GM12878 (cell line): ENCODE data around the gene CHRNB2. TPM values are rescaled to one million over a fixed set of nuclear protein-coding genes. Genes with fewer than 3 reads are reported as not detected.

Experiments
- ATAC-seq: fragments of 200-7000 bp; cut with Tn5 transposase; 3 replicates; pipeline ENCODE4 v1.9.1; 2020; ENCODE audit warnings: mild to moderate bottlenecking, moderate library complexity
- BruUV-seq: library from RNA; stranded (reverse); fragments of 400-500 nt; replicated peaks from 2 replicates; lab custom pipeline; 2021; lab: Mats Ljungman, UMichigan
- CTCF ChIA-PET: fragments of 300-600 bp; sonication (Branson Sonifier 250); formaldehyde crosslinking; extraction: SDS; loops from one replicate; lab custom pipeline; 2021; ENCODE audit warnings: inconsistent platforms; lab: Yijun Ruan, JAX
- POLR2A ChIA-PET: fragments of 350-600 bp; formaldehyde crosslinking; extraction: SDS; loops from one replicate; lab custom pipeline; 2021; ENCODE audit warnings: inconsistent platforms; lab: Charles Lee
- RAD21 ChIA-PET: fragments of 300-600 bp; sonication (Branson Sonifier 250); formaldehyde crosslinking; loops from one replicate; lab custom pipeline; 2023; ENCODE audit warnings: antibody characterized with exemption; ENCODE audit not compliant: unreplicated experiment; lab: Charles Lee
- SMC1A ChIA-PET: fragments of 300-600 bp; sonication (Branson Sonifier 250); formaldehyde crosslinking; loops from one replicate; lab custom pipeline; 2023; ENCODE audit not compliant: unreplicated experiment, uncharacterized antibody; lab: Charles Lee
- DNase-seq: peaks from one replicate; pipeline ENCODE4 v3.0.0-alpha.2; 2011; ENCODE audit warnings: low read depth, low spot score
- FAIRE-seq: peaks from 3 replicates; lab custom pipeline; 2011; peaks lifted over from hg19 to GRCh38; lab: Jason Lieb, UNC
- H2AFZ ChIP-seq: 2 replicates; pipeline ENCODE4 v1.6.0; 2011; ENCODE audit warnings: low read depth, low read length, control low read depth; ENCODE audit not compliant: control insufficient read depth
- H3K27ac ChIP-seq: 2 replicates; pipeline ENCODE4 v1.5.1; 2011; ENCODE audit warnings: control low read depth; ENCODE audit not compliant: control insufficient read depth, insufficient read depth
- H3K27me3 ChIP-seq, 2 experiments: replicated peaks in 1 of 2; 2 replicates each; pipeline versions ENCODE4 v1.6.0 to v1.6.1; 2011; ENCODE audit warnings: low read length in 1 of 2; ENCODE audit not compliant: control insufficient read depth in 2 of 2, insufficient read depth in 2 of 2
- H3K36me3 ChIP-seq, 2 experiments: 2 replicates each; pipeline ENCODE4 v1.5.1; 2011; ENCODE audit warnings: low read length in 1 of 2; ENCODE audit not compliant: control insufficient read depth in 2 of 2, insufficient read depth in 2 of 2
- H3K4me1 ChIP-seq: 2 replicates; pipeline ENCODE4 v1.6.1; 2011; ENCODE audit warnings: mild to moderate bottlenecking, low read length, moderate library complexity, mixed read lengths; ENCODE audit not compliant: control insufficient read depth, insufficient read depth
- H3K4me2 ChIP-seq: 2 replicates; pipeline ENCODE4 v1.6.0; 2011; ENCODE audit warnings: control low read depth; ENCODE audit not compliant: control insufficient read depth, insufficient read depth
- H3K4me3 ChIP-seq: fragments of 200-600 bp; sonication (generic); 2 replicates; pipeline ENCODE4 v1.5.1; 2016
- H3K79me2 ChIP-seq: 2 replicates; pipeline ENCODE4 v1.6.0; 2011; ENCODE audit warnings: low read length; ENCODE audit not compliant: control insufficient read depth, insufficient read depth
- H3K9ac ChIP-seq: 2 replicates; pipeline ENCODE4 v1.8.0; 2011; ENCODE audit warnings: low read length, control low read depth, mixed read lengths; ENCODE audit not compliant: control insufficient read depth, insufficient read depth
- H3K9me3 ChIP-seq: replicated peaks from 3 replicates; pipeline ENCODE4 v1.5.1; 2011; ENCODE audit warnings: mild to moderate bottlenecking, low read length; ENCODE audit not compliant: control insufficient read depth, insufficient read depth
- H4K20me1 ChIP-seq: 2 replicates; pipeline ENCODE4 v1.6.0; 2011; ENCODE audit not compliant: control insufficient read depth, insufficient read depth
- ATF7 ChIP-seq: fragments of 450-650 bp; IDR thresholded peaks from 2 replicates; pipeline ENCODE4 v1.6.1; 2016; ENCODE audit warnings: low read depth, mild to moderate bottlenecking
- EGR1 ChIP-seq, 2 experiments: IDR thresholded peaks; 1 replicate in 1 of 2; 2 replicates in 1 of 2; pipeline ENCODE4 v1.6.1; 2011 to 2012; ENCODE audit warnings: low read depth in 2 of 2, low read length in 2 of 2, borderline replicate concordance in 1 of 2, mild to moderate bottlenecking in 1 of 2, moderate library complexity in 1 of 2
- SMC3 ChIP-seq: IDR thresholded peaks from 2 replicates; pipeline ENCODE4 v1.6.1; 2011; ENCODE audit warnings: low read length, improper control_type of control experiment, borderline replicate concordance
- WGBS: methylation state at CpG from one replicate; pipeline ENCODE4 v1.1.6; 2016; ENCODE audit warnings: low lambda C conversion rate; ENCODE audit not compliant: insufficient replicate concordance, insufficient coverage; ENCODE audit errors: missing lambda C conversion rate; 5-methylcytosine and 5-hydroxymethylcytosine counted together
- in situ Hi-C: fragments of 300-500 bp; cut with MboI; formaldehyde crosslinking; loops from 9 replicates; pipeline ENCODE4 v1.14.3; 2018; ENCODE audit warnings: mixed read lengths
- intact Hi-C: fragments of 100-400 bp; cut with micrococcal nuclease; formaldehyde crosslinking; loops from one replicate; pipeline ENCODE4 v1.14.2; 2022; ENCODE audit not compliant: unreplicated experiment
- polyA plus RNA-seq, 11 experiments: library from polyadenylated mRNA; depleted of rRNA in 4 of 11; unstranded in 6 of 11; stranded (reverse) in 5 of 11; fragments of >200 nt; fragmentation: Nextera tagmentation in 4 of 11; fragmentation: Illumina TruSeq in 1 of 11; extraction: Ambion mirVana in 4 of 11; extraction: Trizol in 1 of 11; gene quantifications; 1 replicate in 1 of 11; 2 replicates in 10 of 11; pipeline versions ENCODE4 v1.2.1 to v1.2.3, GENCODE V29; 2011 to 2016; ENCODE audit warnings: inconsistent platforms in 2 of 11, missing spikeins in 2 of 11, low read depth in 1 of 11
- total RNA-seq, 4 experiments: library from RNA; depleted of rRNA in 3 of 4; stranded (reverse); fragments of >200 nt in 3 of 4; fragmentation: Illumina TruSeq in 1 of 4; extraction: Trizol in 1 of 4; gene quantifications; 2 replicates each; pipeline versions ENCODE4 v1.2.1 to v1.2.3, GENCODE V29; 2013 to 2021
- TF ChIP-seq, protein P1 (sequence below): IDR thresholded peaks from 2 replicates; pipeline ENCODE4 v1.6.1; 2011; ENCODE audit warnings: mild to moderate bottlenecking, low read depth, low read length, moderate library complexity; ENCODE audit not compliant: insufficient replicate concordance

Gene CHRNB2
- total and polyA plus RNA-seq, 10 of the 15 experiments (the other 5 are each of a cell fraction or from before 2014, with no cell fraction given): 0.01 to 0.11 (median 0.03) TPM; not detected in 6

DNA sequence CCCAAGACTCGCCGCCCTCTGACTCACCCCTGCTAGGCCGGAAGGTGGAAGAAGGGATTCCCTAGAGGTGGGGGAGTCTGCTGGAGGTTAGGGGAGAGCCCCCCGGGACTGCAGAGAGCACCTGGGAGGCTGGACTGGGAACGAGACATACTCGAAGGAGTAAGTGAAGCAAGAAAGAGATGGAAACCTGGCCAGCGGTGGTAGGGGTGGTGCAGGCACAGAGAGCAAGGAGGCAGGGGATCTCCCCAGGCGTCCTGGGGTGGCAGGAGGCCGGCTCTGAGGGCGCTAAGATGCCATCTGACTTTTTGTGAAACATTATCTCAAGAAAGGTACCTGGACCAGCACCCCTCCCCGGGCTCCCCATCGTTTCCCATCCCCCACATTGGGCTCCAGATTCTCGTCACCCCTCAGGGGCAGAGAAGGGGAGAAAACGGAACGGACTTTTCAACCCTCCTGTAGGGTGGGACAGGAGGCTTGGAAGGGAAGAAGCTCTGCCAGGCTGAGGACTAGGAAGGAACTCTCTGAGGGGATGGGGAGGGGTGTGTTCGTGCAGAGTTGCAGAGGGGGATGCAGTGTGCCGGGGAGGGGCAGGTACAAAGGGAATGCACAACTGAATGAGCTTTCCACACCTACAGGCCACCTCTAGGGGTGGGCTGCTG is 708 bp downstream of the CHRNB2 start:
- intact Hi-C loops: no loop called here
- DNase-seq (no peak), ATAC-seq (no peak; the same call in 2 of the 3 replicates), FAIRE-seq (no peak)
- Histone ChIP-seq H3K36me3 (no peaks in the 10 kb centered on the region), H3K27me3 (peaks cover 2 to 5% of the 10 kb centered on the region in 2 experiments; a peak in 3 of 4 replicates), H3K9me3 (no peaks in the 10 kb centered on the region), H3K4me2 (no peak overlapping the region; the same call in 1 of the 2 replicates), H3K4me3 (no peak overlapping the region), H3K27ac (no peak overlapping the region), H4K20me1 (no peaks in the 10 kb centered on the region; the same call in 1 of the 2 replicates), H3K4me1 (no peaks in the 10 kb centered on the region), H3K9ac (no peak overlapping the region), H2AFZ (no peak overlapping the region), H3K79me2 (no peaks in the 10 kb centered on the region)
- TF ChIP-seq EGR1 (IDR thresholded peaks at IDR 0.05; ENCODE audit: borderline replicate concordance in 1 of 2, low read depth in 2 of 2, low read length in 2 of 2): no peak
- TF ChIP-seq SMC3: no peak
- TF ChIP-seq ATF7: no peak
- TF ChIP-seq, protein P1, sequence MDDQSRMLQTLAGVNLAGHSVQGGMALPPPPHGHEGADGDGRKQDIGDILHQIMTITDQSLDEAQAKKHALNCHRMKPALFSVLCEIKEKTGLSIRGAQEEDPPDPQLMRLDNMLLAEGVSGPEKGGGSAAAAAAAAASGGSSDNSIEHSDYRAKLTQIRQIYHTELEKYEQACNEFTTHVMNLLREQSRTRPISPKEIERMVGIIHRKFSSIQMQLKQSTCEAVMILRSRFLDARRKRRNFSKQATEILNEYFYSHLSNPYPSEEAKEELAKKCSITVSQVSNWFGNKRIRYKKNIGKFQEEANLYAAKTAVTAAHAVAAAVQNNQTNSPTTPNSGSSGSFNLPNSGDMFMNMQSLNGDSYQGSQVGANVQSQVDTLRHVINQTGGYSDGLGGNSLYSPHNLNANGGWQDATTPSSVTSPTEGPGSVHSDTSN: no peak
- in situ Hi-C loops: loop anchor here (5.0 kb wide), 1 partner anchor 314 kb away; no protein-coding TSS in a partner anchor
- RAD21 ChIA-PET: interaction anchor here (1.1 kb wide), 1 partner anchor 9 kb away, joined by 6 read pairs; no protein-coding TSS in a partner anchor
- 28% methylated on average over 17 of the region's 17 CpGs for WGBS
- CTCF ChIA-PET: interaction anchor here (2.1 kb wide), 1 partner anchor 8 kb away, joined by 8 read pairs; no protein-coding TSS in a partner anchor
- SMC1A ChIA-PET: interaction anchor here (1.4 kb wide), 1 partner anchor 87 kb away, joined by 3 read pairs; no protein-coding TSS in a partner anchor
- BruUV-seq: no TSS peak
- POLR2A ChIA-PET: no interaction called here
